Fibroblast of villous mesenchyme (primary cell): ENCODE data around the gene ZMYND11. TPM values are rescaled to one million over a fixed set of nuclear protein-coding genes. Genes with fewer than 3 reads are reported as not detected.

Source experiments
- DNase-seq: peaks from one replicate; pipeline ENCODE4 v3.0.0-alpha.2; 2010; ENCODE audit warnings: low read depth
- H3K4me3 ChIP-seq: 2 replicates; pipeline ENCODE4 v1.5.1; 2011; ENCODE audit warnings: low read depth, mild to moderate bottlenecking, low read length
- CTCF ChIP-seq: IDR thresholded peaks from 2 replicates; pipeline ENCODE4 v1.5.1; 2012; ENCODE audit warnings: low read depth, mild to moderate bottlenecking, low read length; ENCODE audit not compliant: insufficient read depth
- total RNA-seq: library from RNA; depleted of rRNA; stranded (reverse); fragments of >200 nt; gene quantifications from 2 replicates; pipeline ENCODE4 v1.2.3, GENCODE V29; 2012

ZMYND11 gene
- total RNA-seq, 1 donor: 53.5 TPM

GRCh38 chr10:239109-239508 lies 103.9 kb downstream of the ZMYND11 start:
- H3K4me3 ChIP-seq: no peak overlapping the region
- no peak for DNase-seq
- no peak for TF ChIP-seq CTCF

- H3K4me3 ChIP-seq: no peak overlapping the region
- TF ChIP-seq CTCF: no peak
- no peak for DNase-seq
These were observed 106.2 kb downstream of the ZMYND11 start for GRCh38 chr10:241451-241850.

GRCh38 chr10:241966-242643 lies 106.8 kb downstream of the ZMYND11 start:
- no peak for DNase-seq
- no peak overlapping the region for H3K4me3 ChIP-seq
- TF ChIP-seq CTCF: no peak

GRCh38 chr10:244227-244626 lies 109.0 kb downstream of the ZMYND11 start:
- TF ChIP-seq CTCF: no peak
- H3K4me3 ChIP-seq: no peak overlapping the region
- DNase-seq: no peak

- no peak for TF ChIP-seq CTCF
- DNase-seq: no peak
- no peak overlapping the region for H3K4me3 ChIP-seq
These were observed 111.2 kb downstream of the ZMYND11 start for GRCh38 chr10:246431-246830.

- DNase-seq: no peak
- TF ChIP-seq CTCF: no peak
- no peak overlapping the region for H3K4me3 ChIP-seq
These were observed 112.2 kb downstream of the ZMYND11 start for GRCh38 chr10:247480-247879.

- TF ChIP-seq CTCF: no peak
These were observed 113.1 kb downstream of the ZMYND11 start for GRCh38 chr10:248307-248706.

More at GRCh38 chr10:248307-248706, 113.1 kb downstream of the ZMYND11 start:
- H3K4me3 ChIP-seq: no peak overlapping the region
- no peak for DNase-seq
